Measurements from ENCODE around the gene PTPRG.
"Not testable (repeated sequence)": the region's sequence is repeated elsewhere in the genome, so short reads cannot be mapped to it uniquely, and the experiment has no call there.

PTPRG gene

DNA sequence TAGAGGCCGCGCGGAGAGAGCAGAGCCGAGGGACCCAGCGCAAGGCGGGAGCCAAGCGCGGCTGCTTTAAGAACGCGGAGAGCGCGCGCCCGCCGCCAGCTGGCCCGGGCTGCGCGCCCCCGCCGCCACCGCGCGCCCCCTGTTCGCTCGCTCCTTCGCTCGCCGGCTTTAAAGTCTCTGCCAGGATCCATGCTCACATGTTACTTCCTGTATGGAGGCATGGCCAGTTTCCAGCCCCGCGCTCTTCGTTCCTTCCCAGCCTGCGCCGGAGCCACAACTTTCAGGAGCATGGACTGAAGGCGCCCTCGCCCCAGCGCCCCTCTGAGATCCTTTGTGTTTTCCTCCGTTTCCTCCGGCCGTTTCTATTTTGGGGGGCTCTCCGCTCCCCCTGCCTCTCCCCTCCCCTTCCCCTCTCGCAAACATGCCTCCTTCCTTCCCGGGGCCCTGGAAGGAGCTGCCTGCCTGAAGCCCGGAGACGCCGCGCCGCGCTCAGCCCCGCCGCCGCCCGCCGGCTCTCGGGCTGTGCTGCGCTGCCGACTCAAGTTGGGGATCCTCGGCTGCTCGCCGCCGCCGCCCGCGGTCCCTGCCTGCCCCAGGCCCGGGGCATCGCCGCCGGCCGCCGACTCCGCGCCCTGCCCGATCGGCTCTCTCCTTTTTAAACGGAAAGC lies at the start of gene PTPRG:
PTPRG (plus strand) TSS at position 198 of the 668 bp plus-strand sequence. CDS start 717 bp downstream, outside the sequence.
- DNase-seq: peak; percentile 86

DNA sequence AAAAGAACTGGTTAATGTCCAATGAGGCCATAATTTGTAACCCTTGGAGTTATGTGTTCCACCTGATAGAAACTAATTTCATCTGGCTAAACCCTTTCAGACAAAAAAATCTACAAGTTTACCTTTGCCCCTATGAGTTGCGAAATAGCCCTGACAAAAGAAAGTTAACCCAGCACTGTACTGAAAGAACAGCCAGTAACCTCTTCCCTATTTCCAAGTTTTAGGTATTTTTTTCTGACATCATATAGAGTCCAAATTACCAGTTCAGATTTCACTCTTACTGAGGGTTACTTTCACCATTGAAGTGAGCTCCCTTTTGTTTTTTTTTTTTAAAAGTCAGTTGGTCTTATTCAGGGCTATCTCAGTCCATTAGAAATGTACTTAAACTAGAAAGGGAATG lies 42.8 kb upstream of the PTPRG start:
- no peak for DNase-seq

DNA sequence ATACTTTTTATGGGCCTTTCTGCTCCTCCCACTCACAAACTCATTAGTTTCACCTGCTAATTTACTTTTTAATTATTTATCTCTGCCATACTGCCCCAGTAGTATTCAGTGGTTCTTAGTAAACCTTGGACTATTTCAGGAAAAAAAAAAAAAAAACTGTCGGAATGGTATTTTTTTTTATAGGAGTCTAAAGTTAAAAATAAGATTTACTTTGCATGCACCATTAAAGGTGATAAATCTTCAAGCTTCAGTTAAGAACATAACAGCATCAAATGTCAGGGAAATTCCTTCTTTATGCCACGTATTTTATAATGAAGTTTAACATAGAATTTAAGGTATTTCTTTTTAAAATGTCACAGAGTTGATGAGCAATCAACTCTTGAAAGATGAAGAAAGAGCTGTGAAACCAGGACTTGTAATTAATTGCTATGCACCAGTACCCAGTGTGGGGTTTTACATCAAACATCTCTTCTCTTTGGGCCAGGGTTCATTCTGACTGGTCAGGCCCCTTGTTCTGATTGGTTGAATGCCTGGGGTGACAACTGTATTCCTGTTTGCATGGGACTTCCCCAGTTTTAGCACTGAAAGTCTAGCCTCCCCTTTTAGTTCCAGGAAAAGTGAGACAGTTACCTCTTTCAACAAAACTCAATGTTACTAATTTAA lies 40.3 kb upstream of the PTPRG start:
- no peak for DNase-seq

DNA sequence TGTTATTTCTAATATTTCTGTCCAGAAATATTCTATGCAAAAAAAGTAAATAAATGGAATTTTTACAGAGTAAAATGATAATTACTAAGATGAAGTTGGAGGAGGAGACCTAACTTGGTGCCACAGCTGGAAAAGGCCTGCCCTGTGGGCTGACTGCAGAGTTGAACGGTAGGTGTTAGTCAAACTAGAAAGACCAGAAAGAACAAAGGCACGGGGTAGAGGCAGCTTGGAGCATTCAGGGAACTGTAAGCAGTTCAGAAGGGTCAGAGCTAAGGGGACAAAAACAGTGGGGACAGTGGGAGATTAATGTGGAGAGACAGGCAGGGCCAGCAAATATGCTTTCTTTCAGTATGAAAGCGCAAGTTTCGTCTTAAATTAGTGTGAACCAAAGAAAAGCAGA lies 39.3 kb upstream of the PTPRG start:
- no peak for DNase-seq

DNA sequence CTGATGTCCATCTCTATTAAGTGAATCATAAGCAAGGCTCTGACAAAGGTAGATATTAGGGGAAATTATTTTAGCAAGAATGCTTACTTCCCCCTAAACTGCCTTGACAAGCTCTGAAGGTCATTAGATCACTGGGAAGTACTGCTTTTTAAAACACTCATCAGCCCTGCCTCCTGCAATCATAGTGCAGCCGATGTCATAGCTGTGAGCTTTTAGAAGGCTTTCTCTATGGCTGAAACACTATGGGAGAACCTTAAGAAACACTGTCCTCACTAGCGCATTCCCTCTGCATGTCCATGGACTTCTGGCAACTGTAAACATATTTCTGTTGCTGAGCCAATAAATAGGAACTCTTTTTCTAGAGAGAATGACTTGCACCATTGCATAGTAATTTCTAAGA lies 38.7 kb upstream of the PTPRG start:
- no peak for DNase-seq

DNA sequence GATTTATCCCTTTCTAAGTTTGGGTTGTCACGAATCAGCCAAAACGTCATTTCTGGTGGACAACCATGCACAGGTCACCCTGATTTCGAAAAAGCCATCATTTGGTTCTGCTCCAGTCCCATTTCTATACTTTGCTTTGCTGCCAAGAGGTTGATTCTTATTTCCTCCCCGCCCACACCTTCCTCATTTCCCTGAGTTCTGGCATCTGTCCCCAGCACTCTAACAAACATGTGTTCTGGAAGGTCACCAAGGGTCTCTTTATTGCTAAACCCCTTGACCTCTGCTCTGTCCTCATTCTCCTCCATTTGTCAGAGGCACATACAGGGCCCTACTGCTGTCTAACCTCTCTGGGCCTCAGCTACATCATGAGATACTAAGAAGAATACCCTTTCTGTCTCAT lies 36.4 kb upstream of the PTPRG start:
- DNase-seq: no peak

DNA sequence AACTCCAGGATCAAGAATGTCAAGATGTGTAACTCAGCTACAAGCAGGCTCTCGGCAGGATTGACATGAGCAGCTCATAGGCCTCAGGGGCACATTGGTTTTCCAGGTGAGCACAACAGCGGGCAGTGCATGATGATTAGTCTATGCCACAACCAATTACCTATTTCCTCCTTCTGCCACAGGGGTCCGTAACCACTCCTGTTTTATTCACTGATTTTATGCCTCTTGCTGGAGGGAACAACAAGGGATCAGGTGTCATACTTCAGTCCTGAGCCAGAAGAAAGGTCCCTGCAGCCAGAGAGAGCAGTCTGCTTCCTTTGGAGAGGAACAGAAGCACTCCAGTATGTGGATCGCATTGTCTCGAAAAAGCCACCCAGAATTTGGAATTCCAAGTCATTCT lies 35.1 kb upstream of the PTPRG start:
- DNase-seq: peak; percentile 71

DNA sequence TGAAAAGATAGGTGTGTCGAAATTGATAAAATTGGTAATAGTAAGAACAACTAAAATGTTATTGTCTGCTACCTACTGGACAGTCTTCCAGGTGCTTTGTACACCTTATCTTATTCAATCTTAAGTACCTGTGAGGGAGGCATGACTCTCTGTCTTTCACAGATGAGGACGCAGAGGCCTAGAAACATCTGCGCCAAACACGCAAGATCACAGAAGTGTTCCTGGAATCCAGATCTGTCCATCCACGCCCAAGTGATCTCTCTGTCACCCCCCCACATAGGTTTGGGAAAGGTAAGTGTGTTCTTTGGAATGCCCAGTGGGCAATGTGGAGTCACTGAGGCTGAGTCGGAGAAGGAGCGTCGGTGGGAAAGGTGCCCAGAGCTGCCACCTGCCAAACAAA lies 34.4 kb upstream of the PTPRG start:
- DNase-seq: no peak

DNA sequence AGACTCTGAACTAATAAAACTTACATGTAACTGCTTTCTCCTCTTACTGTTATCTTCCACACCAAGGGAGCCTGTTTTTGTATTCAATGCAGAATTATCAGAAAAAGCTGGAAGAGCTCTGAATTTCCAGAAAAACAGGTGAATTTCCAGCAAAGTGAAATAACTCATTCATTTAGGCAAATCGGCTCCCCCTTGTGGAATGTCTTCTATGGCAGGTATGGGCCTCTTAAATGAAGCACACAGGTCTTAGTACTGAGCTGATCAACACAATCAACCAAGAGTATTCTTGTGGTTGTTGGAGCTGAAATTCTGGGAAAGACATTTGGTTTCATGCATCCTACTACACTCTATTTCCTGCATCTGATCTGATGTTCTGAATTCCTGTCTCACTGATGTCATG lies 31.0 kb upstream of the PTPRG start:
- peak; percentile 58 for DNase-seq

DNA sequence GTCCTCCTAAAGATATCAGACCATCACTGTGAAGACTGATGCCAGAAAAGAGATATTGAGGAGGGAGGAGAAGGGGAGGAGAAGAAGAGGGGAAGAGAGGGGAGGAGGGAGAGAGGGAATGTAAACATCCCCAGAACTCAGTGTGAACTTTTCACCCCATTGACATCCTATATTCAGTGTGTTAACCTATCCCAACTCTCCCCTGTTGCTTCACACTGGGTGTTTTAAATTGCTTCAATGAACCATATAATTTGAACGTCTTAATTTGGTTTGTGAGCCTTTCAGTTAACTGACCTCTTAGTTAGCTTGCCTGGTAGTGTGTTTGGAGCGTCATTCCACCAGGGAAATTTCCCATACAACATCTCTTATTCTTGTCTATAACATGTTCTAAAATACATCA lies 29.8 kb upstream of the PTPRG start:
- DNase-seq: peak; percentile 44

DNA sequence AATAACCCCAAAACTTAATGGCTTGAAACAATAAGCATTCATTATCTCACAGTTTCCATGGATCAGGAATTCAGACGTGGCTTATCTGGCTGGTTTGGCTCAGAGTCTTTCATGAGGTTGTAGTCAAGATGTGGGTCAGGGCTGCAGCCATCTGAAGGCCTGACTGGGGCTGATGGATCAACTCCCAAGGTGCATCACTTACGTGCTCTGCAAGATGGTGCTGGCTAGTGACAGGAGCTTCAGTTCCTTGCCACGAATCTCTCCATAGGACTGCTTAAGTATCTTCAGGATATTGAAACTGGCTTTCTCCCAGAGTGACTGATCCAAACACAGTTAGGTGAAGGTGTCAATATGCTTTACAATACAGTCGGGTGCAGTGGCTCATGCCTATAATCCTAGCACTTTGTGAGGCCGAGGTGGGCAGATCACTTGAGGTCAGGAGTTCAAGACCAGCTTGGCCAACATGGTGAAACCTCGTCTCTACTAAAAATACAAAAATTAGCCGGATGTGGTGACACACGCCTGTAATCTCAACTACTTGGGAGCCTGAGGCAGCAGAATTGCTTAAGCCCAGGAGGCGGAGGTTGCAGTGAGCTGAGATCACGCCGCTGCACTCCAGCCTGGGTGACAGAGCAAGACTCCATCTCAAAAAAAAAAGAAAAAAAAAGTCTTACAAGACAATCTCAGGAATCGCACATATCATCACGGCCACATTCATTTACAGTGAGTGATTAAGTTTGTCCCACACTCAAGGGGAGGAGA lies 28.5 kb upstream of the PTPRG start:
- DNase-seq: no peak

DNA sequence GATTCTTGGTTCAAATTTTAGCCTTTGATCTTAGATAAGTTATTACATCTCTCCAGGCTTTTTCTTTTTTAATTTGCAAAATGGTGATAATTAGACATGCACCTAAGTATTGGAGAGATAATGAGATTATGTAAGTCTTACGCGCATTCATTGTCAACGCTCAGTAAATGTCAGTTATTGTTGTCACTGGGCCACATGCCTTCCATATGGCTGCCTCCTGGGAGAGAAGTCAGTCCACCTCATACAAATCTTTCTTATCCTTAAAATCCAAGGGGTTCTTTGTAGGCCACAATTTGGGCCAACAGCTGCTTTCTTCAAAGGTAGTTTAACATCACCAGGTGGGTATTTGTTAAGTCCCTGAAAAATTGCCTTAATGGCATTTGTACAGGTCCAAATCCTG lies 25.5 kb upstream of the PTPRG start:
- DNase-seq: no peak

DNA sequence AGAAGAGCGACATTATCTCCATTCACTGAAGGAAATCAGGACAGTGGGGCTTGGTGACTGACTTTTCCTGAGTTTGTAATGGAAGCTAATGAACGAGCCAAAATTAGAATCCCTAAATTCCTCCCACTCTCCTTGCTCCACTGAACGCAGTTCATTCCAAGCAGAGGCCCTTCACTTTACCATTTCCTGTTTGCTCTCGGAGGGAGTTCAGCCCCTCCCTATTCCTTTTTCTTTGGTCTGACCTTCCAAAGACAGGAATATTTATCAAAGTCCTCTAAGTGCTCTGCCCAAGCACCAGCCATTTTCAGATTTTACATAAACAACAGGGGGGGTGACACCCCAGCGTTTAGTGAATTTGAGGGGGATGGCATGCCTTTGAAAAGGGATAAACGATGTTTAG lies 24.0 kb upstream of the PTPRG start:
- DNase-seq: no peak

DNA sequence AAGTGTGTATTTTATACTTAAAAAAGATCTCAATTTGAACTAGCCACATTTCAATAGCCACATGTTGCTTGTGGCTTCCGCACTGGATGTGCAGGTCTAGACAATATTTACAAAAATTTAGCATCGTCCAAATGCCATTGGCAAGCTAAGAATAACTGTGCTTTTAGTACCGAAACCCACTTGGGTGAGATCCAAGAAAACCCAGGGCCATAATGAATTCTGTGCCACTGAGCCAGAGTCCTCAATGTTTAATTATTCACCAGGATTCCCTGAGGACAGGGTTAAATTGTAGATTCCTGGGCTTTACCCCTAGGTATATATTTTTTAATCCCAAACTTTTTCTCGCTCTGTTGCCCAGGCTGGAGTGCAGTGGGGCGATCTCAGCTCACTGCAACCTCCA lies 22.9 kb upstream of the PTPRG start:
- no peak for DNase-seq

DNA sequence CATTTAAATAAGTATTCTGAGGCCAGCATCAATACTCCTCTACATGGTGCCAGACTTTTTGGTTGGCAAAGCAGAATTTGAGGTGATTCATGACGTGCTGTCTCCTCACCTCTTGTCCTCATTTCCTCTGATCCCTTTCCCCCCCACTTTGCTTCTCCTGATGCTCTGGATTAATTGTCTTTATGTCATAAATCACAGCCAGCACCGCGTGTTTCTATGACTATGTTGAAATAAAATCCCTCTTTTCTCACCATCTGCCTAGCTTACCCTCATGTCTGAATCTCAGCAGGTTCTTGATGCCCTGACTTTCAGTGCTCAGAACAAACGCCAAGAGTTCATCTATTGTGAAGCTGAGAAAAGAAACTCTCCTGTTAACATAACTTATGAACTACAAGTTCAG lies 19.7 kb upstream of the PTPRG start:
- DNase-seq: no peak

DNA sequence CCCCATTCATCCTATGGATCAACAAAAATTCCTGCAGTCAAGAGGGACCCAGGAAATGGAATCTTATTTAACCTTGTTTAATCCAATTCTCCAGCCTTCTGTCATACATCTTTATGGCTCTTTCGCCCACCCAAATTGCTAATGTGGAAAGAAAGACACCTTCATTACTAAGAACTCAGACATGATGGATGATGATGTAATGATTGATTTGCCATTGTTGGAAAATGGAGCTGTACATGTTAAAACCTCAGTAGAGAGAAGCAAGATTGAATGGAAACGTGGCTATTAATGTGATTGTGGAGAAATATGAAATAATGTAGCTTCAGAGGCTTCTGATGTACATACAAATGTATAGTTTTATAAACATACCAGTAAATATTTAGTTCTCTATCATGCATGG lies 15.7 kb upstream of the PTPRG start:
- no peak for DNase-seq

DNA sequence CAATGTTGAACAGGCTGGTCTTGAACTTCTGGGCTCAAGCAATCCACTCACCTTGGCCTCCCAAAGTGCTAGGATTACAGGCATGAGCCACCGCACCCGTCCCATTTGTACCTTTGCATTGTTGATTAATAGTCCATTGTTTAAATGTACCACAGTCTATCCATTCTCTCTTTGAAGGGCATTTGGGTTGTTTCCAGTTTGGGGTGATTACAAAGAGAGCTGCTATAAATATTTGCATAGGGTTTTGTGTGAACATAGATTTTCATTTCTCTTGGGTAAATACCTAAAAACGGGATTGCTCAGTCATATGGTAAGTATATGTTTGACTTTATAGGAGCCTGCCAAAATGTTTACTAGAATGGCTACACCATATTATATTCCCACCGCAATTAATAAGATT lies 13.7 kb upstream of the PTPRG start:
- DNase-seq: no peak

DNA sequence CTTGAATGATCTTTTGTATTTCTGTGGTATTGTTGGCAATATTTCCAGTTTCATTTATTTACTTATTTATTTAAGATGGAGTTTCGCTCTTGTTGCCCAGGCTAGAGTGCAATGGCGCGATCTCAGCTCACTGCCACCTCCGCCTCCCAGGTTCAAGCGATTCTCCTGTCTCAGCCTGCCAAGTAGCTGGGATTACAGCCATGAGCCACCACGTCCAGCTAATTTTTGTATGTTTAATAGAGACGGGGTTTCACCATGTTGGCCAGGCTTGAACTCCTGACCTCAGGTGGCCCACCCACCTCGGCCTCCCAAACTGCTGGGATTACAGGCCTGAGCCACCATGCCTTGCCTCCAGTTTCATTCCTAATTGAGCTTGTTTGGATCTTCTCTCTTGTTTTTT lies 8.7 kb upstream of the PTPRG start:
- DNase-seq: not testable (repeated sequence)

DNA sequence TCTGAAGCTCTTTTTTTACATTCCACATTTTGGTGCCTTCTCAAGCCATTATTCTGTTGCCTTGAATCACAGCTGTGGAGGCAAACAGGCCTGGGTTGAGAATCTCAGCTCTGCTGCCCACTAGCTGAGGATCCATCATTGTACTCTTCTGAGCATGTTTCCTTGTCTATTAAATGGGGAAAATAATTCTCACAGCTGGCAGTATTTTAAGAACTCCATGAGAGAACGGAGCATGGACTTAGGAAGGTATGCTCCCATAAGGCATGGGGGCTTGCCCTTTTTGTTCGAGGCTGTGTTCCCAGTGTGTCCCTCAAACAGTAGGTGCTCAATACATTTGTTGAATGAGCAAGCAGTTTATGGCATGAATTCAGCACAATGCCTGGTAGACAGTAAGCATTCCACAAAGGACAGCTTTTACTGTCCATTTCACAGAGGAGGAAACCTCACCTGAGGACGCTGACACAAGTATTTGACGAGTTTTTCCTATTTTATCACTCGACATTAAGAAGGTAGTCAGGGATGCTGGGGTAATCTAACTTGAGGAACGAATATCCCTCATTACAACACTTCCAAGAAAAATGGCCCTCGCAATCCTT lies 2.1 kb upstream of the PTPRG start:
- DNase-seq: peak; percentile 7

DNA sequence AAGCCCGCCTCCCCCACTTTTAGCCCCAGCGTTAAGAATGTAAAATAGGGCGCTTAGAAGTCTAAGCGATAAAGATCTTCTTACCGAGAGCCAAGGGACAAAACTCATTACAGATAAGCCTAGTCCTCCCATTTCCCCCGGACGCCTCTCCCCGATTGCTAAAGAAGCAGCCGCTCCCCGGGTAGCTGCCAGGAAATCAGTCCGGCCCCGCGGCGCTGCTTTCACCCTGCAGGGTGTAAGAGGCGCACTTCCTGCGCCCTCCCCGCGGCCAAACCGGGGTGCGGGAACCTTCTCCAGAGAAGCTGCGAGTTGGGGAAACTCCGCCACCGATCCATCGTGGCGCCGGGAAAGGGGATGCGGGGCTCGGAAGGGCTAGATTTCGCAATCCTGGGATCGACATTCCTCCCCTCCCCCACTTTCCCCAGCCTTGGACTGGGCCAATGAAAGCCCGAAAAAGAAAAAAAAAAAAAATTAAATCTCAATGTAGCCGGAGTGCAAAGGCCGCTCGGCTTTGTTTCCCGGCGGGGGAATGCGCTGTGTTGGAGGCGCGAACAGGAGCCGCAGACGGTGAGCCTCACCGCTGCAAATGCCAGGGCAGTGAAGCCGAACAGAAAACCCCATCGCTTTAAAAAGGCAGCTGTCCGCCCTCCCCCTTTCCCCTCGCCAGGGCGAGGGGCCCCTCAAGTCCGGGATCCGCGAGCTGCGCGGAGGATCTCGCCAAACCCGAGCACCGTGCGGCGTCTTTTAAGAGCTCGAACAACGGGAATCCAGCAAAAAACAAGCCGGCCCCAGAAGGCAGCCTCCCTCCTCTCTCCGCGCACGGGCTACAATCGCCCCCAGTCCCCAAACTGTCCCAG lies 626 bp upstream of the PTPRG start:
- DNase-seq: peak; percentile 82

DNA sequence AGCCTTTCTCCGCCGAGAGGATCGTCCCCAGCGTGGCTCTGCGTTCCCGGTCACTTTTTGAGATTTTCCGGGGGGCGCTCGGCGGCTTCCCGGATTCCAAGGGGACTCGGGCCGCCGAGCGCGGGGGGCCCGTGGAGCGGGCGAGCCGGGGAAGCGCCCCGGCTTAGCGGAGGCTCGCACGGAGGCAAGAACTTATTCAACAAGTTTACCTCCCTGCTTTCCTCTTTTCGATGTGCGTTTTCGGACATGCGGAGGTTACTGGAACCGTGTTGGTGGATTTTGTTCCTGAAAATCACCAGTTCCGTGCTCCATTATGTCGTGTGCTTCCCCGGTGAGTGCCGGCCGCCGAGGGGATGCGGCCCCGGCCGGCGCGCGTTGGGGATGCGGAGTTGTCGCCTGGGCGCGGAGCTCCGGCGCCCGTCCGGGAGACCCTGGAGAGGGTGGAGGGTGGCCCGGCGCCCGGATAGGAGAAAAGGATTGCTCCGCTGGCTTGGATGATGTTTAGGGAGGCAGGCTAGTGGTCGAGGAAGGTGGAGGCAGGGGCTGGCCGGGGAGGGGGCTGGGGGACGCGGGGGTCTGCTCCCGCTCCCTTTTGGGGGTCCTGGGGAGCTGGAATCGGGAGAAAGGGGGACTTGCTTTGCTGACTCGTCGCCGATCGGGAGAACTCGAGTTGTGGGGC lies 810 bp downstream of the PTPRG start:
- peak; percentile 27 for DNase-seq

DNA sequence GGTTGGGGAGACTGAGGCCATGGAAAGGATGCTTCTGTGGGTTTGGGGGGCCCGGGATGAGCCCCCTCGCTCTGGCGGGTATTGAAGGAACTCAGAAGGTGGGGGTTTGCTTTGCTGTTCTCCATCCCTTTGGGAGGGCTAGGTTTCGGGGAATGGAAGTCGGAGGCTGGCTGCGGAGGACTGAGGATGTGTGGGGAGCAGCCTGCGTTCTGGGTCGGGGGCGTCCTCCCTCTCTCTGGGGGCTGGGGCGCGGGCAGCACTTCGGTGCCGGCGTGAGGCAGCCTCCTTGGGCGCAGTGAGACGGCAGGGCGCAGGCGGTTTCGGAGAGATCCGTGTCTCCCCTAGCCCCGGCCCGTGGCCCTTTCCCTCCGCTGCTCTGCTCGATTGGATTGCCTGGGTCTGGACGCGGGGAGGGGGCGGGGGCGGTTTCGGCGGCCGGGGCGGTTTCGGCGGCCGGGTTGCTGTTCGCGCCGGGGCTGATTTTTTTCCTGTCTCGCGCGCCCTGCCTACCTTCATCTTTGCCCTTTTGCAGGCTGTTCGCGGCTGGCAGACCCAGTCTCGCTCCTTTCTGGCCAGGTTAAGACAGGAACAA lies 1.4 kb downstream of the PTPRG start:
- peak; percentile 42 for DNase-seq

Data from NCI-H146 (cell line).